ENCODE data around the gene MOB4.
A peak's percentile ranks its signal among the peaks of the same experiment; 100 is the strongest.
"Not testable (repeated sequence)": the region's sequence is repeated elsewhere in the genome, so short reads cannot be mapped to it uniquely, and the experiment has no call there.

Gene MOB4

DNA sequence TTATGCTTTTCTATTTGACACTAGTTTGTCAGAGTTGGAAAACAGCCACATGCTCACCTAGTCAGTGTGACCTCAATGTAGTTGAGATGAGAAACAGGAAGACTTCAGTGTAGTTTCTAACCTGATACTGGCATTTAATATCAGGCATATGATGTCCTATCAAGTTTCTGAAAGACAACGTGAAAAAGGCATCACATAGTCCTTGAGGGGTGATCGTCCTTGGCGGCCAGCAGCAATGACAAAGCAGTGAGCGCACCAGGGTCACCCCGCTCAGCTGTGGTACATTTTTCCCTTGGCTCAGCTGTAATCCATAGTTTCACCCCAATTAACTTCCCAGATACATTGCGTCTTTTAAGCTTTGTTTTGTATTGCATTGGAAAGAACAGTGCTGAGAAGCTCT is 11.4 kb upstream of the MOB4 start:
- DNase-seq, result no peak

DNA sequence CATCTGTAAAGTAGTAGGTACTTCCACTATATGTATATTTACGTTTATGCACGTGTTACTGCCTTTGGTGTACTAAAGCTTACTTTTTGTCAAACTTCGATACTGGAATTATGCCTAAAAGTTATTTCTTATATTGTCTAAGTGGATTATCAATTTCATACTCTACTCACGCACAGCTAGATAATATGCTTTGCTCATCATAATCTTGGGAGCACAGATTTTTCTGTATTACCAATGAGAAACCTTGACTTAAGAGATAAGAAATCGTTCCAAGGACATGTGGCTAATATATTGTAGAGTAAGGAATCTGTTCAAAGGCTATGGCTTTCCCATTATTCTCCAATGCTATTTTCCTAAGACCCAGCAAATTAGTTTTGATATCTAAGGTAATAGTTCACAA is 9.2 kb upstream of the MOB4 start:
- no peak for DNase-seq

DNA sequence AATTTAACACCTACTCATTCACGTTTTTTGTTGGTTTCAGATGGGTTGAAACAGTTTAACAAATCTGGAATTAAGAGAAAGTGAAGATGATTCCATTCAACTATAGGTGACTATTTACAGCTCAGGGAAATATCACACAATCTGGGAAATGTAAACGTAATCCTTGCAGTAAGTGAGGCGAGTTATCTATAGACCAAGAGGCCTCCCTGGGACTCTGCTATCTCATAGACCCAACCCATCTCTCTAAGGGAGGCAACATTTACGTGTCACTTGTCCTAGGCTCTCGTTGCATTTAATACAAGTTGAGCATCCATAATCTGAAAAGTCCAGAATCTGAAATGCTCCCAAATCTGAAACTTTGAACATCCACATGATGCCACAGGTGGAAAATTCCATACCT is 2.0 kb upstream of the MOB4 start:
- no peak for DNase-seq

DNA sequence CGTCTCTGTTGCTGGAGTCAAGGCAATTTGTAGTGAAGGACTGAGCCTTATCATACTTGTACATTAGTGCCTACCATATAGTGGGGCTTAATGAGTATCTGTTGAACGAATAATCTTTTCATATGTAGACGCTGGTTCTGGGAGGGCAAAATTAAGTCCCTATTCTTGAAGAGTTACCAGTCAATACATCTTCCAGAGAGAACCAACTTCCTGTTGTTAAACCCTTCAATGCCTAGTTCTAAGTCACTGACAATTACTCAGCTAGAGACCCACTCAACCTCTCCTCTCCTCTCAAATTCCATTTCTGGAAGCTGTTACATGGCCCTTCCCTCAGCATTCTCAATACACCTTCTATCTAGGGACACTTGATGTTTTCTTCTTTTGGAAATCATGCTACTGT is 1.1 kb upstream of the MOB4 start:
- DNase-seq, result peak; percentile 20

DNA sequence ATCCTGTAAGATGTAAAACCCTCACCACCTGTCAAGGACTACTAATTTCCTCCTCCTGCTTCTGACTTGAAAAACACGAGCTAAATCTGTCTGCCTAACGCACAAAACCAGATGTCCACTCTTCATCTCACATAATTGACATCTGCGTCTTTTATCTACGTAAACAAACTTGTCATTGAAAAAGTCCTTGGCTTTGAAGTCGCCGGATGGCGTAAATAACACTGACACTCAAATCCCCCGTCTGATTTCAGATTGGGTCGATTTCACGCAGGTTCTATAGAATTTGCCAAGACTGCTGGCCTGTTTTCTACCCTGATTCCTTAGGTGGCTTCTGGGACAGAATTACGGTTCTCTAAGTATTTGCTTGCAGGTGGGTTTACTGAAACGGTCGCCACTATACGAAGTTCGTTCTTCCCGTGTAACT is 539 bp upstream of the MOB4 start:
- no peak for DNase-seq

DNA sequence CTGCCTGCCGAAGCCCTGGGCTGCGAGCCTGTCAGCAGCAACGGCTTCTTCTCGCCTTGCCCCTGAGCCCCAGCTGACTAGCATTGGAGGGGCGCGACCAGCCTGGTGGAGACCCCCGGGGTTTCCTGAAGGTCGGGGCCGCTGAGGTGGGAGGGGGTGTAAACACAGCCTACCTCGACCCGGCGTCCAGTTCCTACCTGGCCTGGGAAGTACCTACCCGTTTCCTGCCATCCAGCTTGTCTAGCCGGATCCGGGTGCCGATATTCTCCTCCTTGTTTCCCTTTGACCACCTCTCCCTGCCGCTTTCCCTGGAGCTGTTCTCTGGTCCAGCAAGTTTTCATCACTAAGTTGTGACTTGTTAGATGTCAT is 511 bp downstream of the MOB4 start:
- no peak for DNase-seq

DNA sequence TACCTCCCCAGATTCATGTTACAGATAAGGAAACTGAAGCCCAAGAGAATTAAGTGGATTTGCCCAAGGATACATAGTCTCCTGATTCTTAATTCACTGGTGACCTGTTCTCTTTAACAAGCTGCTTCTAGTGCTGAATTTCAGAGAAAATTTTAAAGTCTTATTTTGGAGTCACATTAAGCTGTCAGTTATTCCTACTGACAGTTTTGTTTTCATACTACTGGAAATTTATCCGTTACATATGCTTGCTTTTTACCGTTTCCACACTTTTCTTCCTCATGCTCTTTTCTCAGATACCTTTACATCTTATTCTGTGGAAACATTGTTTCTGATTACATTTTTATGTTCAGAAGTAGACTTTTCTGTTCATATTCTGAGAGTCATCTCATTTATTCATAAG is 1.3 kb downstream of the MOB4 start:
- no peak for DNase-seq

DNA sequence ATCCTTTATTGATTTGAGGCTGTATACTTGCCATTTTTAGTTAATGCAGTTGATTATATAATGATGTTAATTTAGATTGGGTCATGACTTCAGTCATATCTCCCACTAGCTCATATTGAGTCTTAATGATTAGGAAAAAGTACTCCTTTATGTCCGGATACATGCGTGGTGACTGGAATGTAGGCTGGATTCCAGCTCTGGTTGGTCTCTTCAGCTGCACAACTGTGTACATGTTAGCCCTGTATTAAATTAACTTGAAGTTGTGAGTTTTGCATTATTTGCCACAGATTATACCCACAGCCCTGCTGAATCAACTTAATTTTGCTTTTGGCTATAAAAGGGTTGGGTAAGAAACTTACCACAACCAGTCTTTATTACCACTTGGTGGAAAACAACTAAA is 22.5 kb downstream of the MOB4 start:
- no peak for DNase-seq

DNA sequence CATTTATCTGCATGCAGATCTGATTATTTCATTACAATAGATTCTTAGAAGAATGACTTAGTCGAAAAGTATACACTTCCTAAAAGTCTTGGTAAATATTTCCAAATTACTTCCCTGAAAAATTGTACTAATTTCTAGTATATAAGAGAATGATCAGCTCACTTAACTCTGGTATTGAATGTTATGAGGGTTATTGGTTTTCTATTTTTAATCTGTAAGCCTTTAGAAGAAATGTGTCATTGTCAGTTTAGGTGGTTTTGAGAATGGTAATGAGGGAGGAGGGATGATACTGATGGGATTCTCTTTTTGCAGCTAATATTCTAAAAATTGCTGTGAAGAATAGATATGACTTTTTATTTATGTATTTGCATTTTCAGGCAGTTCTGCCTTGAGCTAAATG is 23.9 kb downstream of the MOB4 start:
- DNase-seq, result no peak

DNA sequence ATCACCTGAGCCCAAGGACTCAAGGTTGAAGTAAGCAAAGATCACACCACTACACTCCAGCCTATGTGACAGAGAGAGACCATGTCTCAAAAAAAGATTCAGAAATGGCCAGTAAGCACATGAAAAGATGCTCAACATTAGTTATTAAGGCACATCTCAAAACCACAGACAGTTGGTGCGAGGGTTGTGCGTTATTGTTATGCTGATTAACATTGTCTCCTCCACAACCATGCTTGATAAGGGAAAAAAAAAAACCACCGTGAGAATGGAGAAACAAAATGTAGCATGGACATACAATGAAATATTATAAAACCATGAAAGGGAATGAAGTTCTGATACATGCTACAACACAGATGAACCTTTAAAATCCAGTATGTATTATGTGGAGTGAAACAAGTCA is 27.3 kb downstream of the MOB4 start:
- DNase-seq, result no peak

DNA sequence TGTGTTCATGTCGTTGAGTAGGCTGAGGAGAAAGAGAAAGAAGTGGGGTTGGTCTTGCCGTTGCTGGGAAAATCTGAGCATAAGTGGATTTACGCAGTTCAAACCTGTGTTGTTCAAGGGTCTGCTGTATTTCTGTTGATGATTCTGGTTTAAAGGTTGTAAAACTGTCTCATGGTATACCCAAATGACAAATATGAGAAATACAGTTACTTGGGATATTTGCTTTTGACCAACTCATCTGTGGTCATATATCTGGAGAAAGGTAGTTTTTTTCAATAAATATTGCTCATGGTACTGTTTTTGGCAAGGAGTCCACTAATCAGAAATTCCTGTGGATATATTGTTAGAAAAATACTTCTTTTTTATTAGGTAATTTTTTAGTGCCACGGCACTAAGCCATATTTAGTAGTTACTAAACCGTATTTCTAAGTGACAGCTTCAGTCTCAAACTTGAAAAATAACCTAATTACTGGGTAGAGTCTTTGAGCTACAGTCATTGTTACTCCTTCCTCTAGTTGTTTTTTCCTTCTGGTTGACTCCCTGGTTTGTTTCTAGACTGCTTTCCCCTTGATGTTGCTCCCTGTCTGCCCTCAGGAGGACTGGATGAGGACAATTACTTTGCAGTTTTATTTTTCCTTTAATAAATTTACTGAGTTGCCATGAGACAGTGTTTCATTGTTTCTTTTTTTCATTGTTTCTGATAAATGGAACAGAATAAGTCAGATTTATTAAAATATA is 31.5 kb downstream of the MOB4 start:
- DNase-seq, result no peak

DNA sequence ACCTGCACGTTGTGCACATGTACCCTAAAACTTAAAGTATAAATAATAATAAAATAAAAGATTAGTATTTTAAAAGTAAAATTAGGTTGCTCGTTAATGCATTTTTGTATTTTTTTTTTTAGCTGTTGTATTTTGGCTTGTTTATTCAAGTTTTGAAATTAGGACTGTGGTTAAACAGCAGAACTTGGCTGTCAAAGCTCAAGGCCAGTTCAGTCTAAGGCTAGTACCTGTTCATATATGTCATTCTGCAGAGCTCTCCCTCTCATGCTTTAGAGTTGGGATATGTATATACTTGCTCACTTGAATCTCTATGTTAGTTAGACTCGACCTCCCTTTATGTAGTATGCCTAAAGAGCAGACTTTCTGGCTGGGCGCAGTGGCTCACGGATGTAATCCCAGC is 32.7 kb downstream of the MOB4 start:
- no peak for DNase-seq

DNA sequence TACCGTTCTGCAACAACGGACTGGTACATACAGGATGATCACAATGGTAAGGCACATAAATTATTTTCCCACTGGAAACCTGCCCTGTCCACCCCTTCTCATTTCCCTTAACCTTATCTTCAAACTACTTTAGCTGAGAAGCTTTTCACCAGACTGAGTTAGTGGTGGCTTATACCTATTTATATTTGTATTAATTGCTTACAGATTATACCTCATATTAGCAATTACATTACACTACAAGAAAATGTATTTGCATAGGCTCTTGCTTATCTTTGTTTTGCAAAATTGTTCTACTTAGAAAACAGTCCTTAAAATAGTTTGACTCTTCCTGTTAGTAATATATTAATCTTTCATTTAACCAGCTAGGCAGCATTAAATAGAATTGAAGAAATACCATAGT is 35.4 kb downstream of the MOB4 start:
- DNase-seq, result not testable (repeated sequence)

DNA sequence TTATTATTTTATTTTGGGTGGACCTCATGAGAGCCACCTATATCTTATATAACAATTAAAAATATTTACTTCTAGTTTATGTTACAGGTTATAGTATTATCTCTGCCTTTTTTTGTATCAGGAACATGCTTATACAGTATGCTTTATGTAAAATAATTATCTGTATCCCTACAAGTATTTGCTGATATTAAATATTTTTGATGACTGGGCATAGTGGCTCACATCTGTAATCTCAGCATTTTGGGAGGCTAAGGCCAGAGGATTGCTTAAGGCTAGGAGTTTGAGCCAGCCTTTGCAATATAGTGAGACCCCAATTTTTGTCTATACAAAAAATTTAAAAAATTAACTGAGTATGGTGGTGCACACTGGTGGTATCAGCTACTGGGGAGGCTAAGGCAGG is 39.6 kb downstream of the MOB4 start:
- no peak for DNase-seq

DNA sequence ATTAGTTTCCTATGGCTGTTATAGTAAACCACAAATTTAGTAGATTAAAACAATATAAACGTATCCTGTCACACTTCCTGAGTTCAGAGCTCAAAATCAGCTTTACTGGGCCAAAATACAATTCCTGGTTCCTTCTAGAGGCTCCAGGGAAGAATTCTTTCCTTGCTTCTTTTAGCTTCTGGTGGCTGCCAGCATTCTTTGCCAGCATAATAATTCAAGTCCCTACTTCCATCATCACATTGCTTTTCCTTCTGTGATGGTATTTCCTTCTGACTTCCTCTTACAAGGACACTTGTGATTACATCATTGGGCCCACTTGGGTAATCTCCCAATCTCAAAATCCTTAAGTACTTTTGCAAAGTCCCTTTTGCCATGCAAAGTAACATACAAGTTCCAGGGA is 40.6 kb downstream of the MOB4 start:
- no peak for DNase-seq

DNA sequence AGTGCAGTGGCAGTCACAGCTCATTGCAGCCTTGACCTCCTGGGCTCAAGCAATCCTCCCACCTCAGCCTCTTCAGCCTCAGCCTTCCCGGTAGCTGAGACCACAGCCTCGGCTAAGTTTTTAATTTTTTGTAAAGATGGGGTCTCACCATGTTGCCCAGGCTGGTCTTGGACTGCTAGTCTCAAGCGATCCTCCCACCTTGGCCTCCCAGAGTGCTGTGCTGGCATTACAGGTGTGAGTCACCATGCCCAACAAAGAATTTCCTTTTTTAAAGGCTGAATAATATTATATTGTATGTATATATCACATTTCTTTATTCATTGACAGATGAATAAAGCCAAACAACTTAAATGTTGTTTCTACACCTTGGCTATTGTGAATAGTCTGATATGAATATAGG is 42.5 kb downstream of the MOB4 start:
- no peak for DNase-seq

DNA sequence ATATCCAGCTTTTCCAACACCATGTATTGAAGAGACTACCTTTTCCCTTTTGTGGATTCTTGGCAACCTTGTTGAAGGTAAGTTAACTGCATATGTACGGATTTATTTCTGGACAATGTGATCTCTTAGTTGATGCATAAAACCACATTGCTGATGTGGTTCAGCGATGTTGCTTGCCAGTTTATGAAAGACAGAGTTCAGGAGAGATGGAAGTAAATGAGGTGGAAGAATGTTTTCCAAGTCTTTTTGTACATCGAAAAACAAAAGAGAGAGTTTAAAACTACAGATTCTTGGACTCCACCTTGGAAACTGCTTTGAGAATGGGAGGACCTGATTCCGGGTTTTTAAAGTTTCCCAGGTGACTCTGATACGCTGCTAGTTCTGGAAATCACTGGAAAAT is 43.8 kb downstream of the MOB4 start:
- no peak for DNase-seq

DNA sequence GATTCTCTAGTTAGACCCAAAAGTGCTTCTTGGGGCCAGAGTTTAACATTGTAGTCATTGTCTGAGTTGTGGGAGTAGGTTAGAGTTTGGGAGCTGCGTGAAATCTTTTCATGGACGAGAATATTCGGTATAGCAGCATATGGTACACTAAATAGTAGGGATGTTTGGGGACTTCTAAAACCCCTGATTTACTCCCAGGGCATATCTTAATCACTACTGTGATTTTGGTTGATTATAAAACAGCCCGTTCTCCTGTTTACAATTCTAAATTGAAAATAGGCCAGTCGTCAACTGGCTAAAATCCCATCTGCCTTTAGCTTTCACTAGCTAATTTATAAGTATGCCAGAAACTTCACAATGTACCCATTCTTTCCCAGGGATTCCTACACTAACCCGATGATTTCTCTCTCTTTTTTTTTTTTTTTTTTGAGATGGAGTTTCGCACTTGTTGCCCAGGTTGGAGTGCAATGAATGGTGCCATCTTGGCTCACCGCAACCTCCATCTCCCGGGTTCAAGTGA is 44.3 kb downstream of the MOB4 start:
- no peak for DNase-seq

DNA sequence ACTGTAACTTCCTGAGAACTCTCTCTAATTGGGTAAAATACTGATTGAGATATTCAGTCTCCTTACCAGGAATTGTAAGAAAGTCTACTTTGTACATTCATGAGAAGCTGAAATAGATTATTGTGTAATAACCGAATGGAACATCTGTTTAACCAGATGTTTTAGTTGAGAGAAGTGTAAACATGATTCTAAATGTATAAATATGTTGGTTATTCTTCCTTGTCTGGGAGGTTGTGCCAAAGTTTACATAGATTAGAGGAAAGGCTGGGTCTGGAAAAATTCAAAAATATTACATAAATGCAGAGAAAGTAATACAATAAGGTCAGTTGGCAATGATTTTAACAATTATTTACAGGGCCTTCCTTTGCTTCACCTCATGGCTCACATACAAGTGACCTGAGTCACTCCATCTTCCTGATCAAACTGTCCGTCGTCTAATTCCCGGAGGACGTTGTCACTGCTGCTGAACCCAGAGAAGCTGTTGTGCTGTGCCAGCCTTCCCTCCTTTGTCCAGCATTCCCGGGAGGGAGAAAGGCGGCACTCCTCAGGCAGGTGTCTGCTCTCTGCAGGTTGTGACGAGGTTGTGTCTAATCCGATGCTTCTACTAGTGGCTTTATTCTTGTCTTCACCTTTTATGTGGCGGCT is 55.9 kb downstream of the MOB4 start:
- no peak for DNase-seq

DNA sequence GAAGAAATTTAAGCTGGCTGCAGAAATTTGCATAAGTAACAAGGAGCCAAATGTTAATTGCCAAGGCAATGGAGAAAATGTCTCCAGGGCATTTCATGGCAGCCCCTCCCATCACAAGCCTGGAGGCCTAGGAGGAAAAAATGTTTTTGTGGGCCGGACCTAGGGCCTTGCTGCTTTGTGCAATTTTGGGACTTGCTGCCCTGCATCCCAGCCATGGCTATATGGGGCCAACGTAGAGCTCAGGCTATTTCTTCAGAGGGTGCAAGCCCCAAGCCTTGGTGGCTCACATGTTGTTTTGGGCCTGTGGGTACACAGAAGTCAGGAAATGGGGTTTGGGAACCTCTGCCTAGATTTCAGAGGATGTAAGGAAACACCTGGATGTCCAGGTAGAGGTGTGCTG is 57.7 kb downstream of the MOB4 start:
- no peak for DNase-seq

DNA sequence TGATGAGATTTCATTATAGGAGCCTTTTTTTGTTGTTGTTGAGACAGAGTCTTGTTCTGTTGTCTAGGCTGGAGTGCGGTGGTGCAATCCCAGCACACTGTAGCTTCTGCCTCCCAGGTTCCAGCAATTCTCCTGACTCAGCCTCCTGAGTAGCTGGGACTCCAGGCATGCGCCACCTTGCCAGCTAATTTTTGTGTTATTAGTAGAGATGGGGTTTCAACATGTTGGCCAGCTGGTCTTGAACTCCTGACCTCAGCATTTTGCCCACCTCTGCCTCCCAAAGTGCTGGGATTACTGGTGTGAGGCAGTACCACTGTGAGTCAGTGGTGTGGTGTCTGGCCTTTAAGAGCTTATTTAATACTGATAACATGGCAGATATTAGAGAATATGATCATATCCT is 60.1 kb downstream of the MOB4 start:
- DNase-seq, result no peak

DNA sequence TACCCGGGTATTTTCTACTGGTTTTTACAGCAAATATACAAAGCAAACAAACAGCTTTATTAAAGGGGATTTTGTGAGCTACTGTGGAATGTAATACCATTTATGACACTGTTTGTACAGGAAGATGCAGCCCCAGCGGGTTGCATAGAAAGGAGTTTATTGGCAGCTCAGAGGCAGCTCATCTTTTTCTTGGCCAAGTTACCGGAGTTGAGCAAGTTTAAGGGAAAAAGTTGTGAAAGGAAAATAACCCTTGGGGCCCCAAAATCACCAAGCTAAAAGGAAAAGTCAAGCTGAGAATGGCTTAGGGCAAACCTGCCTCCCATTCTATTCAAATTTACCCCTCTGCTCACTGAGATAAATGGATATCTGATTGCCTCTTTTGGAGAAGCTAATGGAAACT is 60.8 kb downstream of the MOB4 start:
- no peak for DNase-seq

DNA sequence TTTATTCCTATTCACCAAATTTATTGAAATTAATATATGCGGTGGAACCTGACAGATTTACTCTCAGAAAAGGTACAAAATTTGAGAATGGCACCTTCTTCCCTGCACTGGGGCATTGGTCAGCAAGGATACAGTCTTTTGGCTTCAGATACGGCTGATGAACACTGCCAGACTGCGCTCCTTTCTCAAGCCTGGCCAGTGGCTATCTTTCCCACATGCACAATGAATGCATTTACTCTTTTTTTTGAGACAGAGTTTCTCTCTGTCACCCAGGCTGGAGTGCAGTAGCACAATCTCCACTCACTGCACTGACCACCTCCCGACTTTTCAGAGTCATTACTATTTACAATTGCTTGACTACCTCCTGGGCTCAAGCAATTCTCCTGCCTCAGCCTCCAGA is 61.6 kb downstream of the MOB4 start:
- no peak for DNase-seq

DNA sequence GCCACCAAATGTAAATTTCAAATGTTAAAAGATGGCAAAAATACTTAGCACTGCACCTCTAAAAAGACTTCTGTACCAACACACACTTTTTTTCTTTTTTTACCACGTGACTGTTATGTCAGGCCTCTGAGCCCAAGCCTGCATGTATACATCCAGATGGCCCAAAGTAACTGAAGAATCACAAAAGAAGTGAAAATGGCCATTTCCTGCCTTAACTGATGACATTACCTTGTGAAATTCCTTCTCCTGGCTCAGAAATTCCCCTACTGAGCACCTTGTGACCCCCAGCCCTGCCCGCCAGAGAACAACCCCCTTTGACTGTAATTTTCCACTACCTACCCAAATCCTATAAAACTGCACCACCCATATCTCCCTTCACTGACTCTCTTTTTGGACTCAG is 62.4 kb downstream of the MOB4 start:
- DNase-seq, result not testable (repeated sequence)

Measured in right kidney (tissue), 1 donor.